OCI-LY3 (cell line): ENCODE results near the gene GLTP.

Experiments used
- CTCF ChIP-seq: fragments of 200-600, 300-600 bp; sonication (generic); IDR thresholded peaks from 2 replicates; pipeline ENCODE4 v1.5.1; 2014; ENCODE audit warnings: antibody characterized with exemption, low read length, low read depth
- EZH2phosphoT487 ChIP-seq: fragments of 200-600 bp; shearing (Covaris generic); IDR thresholded peaks from 2 replicates; pipeline ENCODE4 v1.6.1; 2018; ENCODE audit warnings: antibody characterized with exemption, mixed run types, low read depth

- no peak for TF ChIP-seq CTCF
- no peak for TF ChIP-seq EZH2phosphoT487
Measured at GRCh38 chr12:109897029-109897428, 16.7 kb upstream of the GLTP start.
